ENCODE measurements around the gene FCHSD2. TPM values are rescaled to one million over a fixed set of nuclear protein-coding genes. Genes with fewer than 3 reads are reported as not detected.

The FCHSD2 gene
- polyA plus RNA-seq, 1 donor (not counting 4 experiments of a cell fraction or from before 2014, with no cell fraction given) = 14.2 TPM

GRCh38 chr11:72937439-72937838 is 204.7 kb downstream of the FCHSD2 start:
- H3K36me3 ChIP-seq (ENCODE audit: control insufficient read depth in 2 of 2, extremely low read depth in 1 of 2, insufficient read depth in 2 of 2, low read length in 2 of 2) = no peaks in the 10 kb centered on the region
- H4K20me1 ChIP-seq (ENCODE audit: control insufficient read depth, extremely low read depth, insufficient read depth, low read length) = no peaks in the 10 kb centered on the region
- no peak for DNase-seq (ENCODE audit: low read depth, low spot score)
- H2AFZ ChIP-seq (ENCODE audit: control insufficient read depth, low read length) = no peak overlapping the region
- H3K9ac ChIP-seq (ENCODE audit: control insufficient read depth, extremely low read depth, insufficient read depth, low read length) = no peak overlapping the region
- no peak for FAIRE-seq
- TF ChIP-seq CTCF (optimal IDR thresholded peaks at IDR 0.05 in 1 of 3, IDR thresholded peaks at IDR 0.05 in 1 of 3, conservative IDR thresholded peaks at IDR 0.05 in 1 of 3; ENCODE audit: extremely low read depth in 1 of 3, insufficient read depth in 2 of 3, low read length in 3 of 3) (no peak), EZH2 (IDR thresholded peaks at IDR 0.05; ENCODE audit: low read length) (no peak)
- H3K9me1 ChIP-seq (ENCODE audit: control insufficient read depth, extremely low read depth, insufficient read depth, low read length) = no peaks in the 10 kb centered on the region
- H3K4me1 ChIP-seq (ENCODE audit: control insufficient read depth, extremely low read depth, insufficient read depth, low read length) = no peaks in the 10 kb centered on the region
- no peaks in the 10 kb centered on the region for H3K79me2 ChIP-seq (ENCODE audit: control insufficient read depth, insufficient read depth, low read length)
- dilution Hi-C loops (cut with MboI; ENCODE audit: extremely low pct_ligation_motif_present, low sequenced_read_pairs) = no loop called here
- no peak overlapping the region for H3K27ac ChIP-seq (ENCODE audit: control insufficient read depth, insufficient read depth, low read length)
- no peaks in the 10 kb centered on the region for H3K27me3 ChIP-seq (ENCODE audit: control insufficient read depth, extremely low read depth, insufficient read depth, low read length)
- H3K4me3 ChIP-seq (ENCODE audit: control insufficient read depth in 2 of 3, extremely low read depth in 1 of 3, insufficient read depth in 2 of 3, low read depth in 1 of 3, low read length in 3 of 3) = no peak overlapping the region
- no peaks in the 10 kb centered on the region for H3K9me3 ChIP-seq (ENCODE audit: control insufficient read depth, low read depth, low read length)
- H3K4me2 ChIP-seq (ENCODE audit: control insufficient read depth, extremely low read depth, insufficient read depth, low read depth, low read length) = no peak overlapping the region

GRCh38 chr11:72935700-72936099 is 206.4 kb downstream of the FCHSD2 start:
- H4K20me1 ChIP-seq (ENCODE audit: control insufficient read depth, extremely low read depth, insufficient read depth, low read length) = no peaks in the 10 kb centered on the region
- H3K27me3 ChIP-seq (ENCODE audit: control insufficient read depth, extremely low read depth, insufficient read depth, low read length) = no peaks in the 10 kb centered on the region
- no peaks in the 10 kb centered on the region for H3K36me3 ChIP-seq (ENCODE audit: control insufficient read depth in 2 of 2, extremely low read depth in 1 of 2, insufficient read depth in 2 of 2, low read length in 2 of 2)
- H3K4me3 ChIP-seq (ENCODE audit: control insufficient read depth in 2 of 3, extremely low read depth in 1 of 3, insufficient read depth in 2 of 3, low read depth in 1 of 3, low read length in 3 of 3) = no peak overlapping the region
- no peak for FAIRE-seq
- dilution Hi-C loops (cut with MboI; ENCODE audit: extremely low pct_ligation_motif_present, low sequenced_read_pairs) = no loop called here
- TF ChIP-seq CTCF (optimal IDR thresholded peaks at IDR 0.05 in 1 of 3, IDR thresholded peaks at IDR 0.05 in 1 of 3, conservative IDR thresholded peaks at IDR 0.05 in 1 of 3; ENCODE audit: extremely low read depth in 1 of 3, insufficient read depth in 2 of 3, low read length in 3 of 3) (no peak), EZH2 (IDR thresholded peaks at IDR 0.05; ENCODE audit: low read length) (no peak)
- H3K79me2 ChIP-seq (ENCODE audit: control insufficient read depth, insufficient read depth, low read length) = no peaks in the 10 kb centered on the region
- no peak overlapping the region for H3K9ac ChIP-seq (ENCODE audit: control insufficient read depth, extremely low read depth, insufficient read depth, low read length)
- H3K4me1 ChIP-seq (ENCODE audit: control insufficient read depth, extremely low read depth, insufficient read depth, low read length) = no peaks in the 10 kb centered on the region
- H3K27ac ChIP-seq (ENCODE audit: control insufficient read depth, insufficient read depth, low read length) = no peak overlapping the region
- no peak for DNase-seq (ENCODE audit: low read depth, low spot score)
- no peaks in the 10 kb centered on the region for H3K9me1 ChIP-seq (ENCODE audit: control insufficient read depth, extremely low read depth, insufficient read depth, low read length)
- H3K9me3 ChIP-seq (ENCODE audit: control insufficient read depth, low read depth, low read length) = no peaks in the 10 kb centered on the region
- no peak overlapping the region for H2AFZ ChIP-seq (ENCODE audit: control insufficient read depth, low read length)
- H3K4me2 ChIP-seq (ENCODE audit: control insufficient read depth, extremely low read depth, insufficient read depth, low read depth, low read length) = no peak overlapping the region
